DND-41 (cell line): ENCODE measurements around the gene C1orf105.

ENCODE experiments used
- ATAC-seq: fragments of 200-7000 bp; cut with Tn5 transposase; 3 replicates; pipeline ENCODE4 v1.9.1; 2021; ENCODE audit warnings: low read depth; ENCODE audit not compliant: insufficient read depth
- DNase-seq: peaks from one replicate; pipeline ENCODE4 v3.0.0-alpha.2; 2020
- H2AFZ ChIP-seq: 2 replicates; pipeline ENCODE4 v1.6.0; 2012; ENCODE audit warnings: low read depth, low read length
- H3K27ac ChIP-seq: 2 replicates; pipeline ENCODE4 v1.5.1; 2012; ENCODE audit warnings: low read length, inconsistent platforms
- H3K27me3 ChIP-seq: fragments of 200-600 bp; sonication (generic); 2 replicates; pipeline ENCODE4 v1.6.0; 2012; ENCODE audit warnings: low read length, mild to moderate bottlenecking, inconsistent platforms; ENCODE audit not compliant: insufficient read depth, poor library complexity
- H3K36me3 ChIP-seq: 2 replicates; pipeline ENCODE4 v1.5.1; 2012; ENCODE audit warnings: low read length, inconsistent platforms; ENCODE audit not compliant: insufficient read depth
- H3K4me1 ChIP-seq: 2 replicates; pipeline ENCODE4 v1.5.1; 2012; ENCODE audit warnings: mild to moderate bottlenecking, low read length; ENCODE audit not compliant: insufficient read depth
- H3K4me2 ChIP-seq: 2 replicates; pipeline ENCODE4 v1.6.0; 2012; ENCODE audit warnings: mild to moderate bottlenecking, moderate library complexity, low read length, inconsistent platforms; ENCODE audit not compliant: insufficient read depth
- H3K4me3 ChIP-seq, 2 experiments: fragments of 200-600 bp in 1 of 2; shearing (Covaris generic) in 1 of 2; 2 replicates each; pipeline ENCODE4 v1.5.1; 2012 to 2016; ENCODE audit warnings: inconsistent platforms in 2 of 2, low read length in 2 of 2, mild to moderate bottlenecking in 2 of 2, low read depth in 1 of 2, moderate library complexity in 1 of 2
- H3K79me2 ChIP-seq: 2 replicates; pipeline ENCODE4 v1.6.0; 2012; ENCODE audit warnings: low read length, inconsistent platforms; ENCODE audit not compliant: insufficient read depth
- H3K9ac ChIP-seq: 2 replicates; pipeline ENCODE4 v1.6.0; 2012; ENCODE audit warnings: low read depth, mild to moderate bottlenecking, inconsistent platforms, low read length, moderate library complexity
- H3K9me3 ChIP-seq: 2 replicates; pipeline ENCODE4 v1.5.1; 2012; ENCODE audit warnings: low read length, moderate library complexity, mild to moderate bottlenecking, inconsistent platforms; ENCODE audit not compliant: insufficient read depth, severe bottlenecking
- H4K20me1 ChIP-seq: 2 replicates; pipeline ENCODE4 v1.6.0; 2012; ENCODE audit warnings: low read length; ENCODE audit not compliant: insufficient read depth
- EZH2 ChIP-seq: IDR thresholded peaks from 3 replicates; pipeline ENCODE4 v1.6.1; 2012; ENCODE audit warnings: borderline replicate concordance, low read depth, mild to moderate bottlenecking, moderate library complexity, low read length, inconsistent platforms; ENCODE audit not compliant: severe bottlenecking
- TF ChIP-seq, protein P1 (sequence below): IDR thresholded peaks from 2 replicates; pipeline ENCODE4 v1.5.1; 2012; ENCODE audit warnings: borderline replicate concordance, low read length, moderate library complexity, mild to moderate bottlenecking; ENCODE audit not compliant: poor library complexity, severe bottlenecking; ENCODE audit errors: extremely low read depth

The C1orf105 gene

DNA sequence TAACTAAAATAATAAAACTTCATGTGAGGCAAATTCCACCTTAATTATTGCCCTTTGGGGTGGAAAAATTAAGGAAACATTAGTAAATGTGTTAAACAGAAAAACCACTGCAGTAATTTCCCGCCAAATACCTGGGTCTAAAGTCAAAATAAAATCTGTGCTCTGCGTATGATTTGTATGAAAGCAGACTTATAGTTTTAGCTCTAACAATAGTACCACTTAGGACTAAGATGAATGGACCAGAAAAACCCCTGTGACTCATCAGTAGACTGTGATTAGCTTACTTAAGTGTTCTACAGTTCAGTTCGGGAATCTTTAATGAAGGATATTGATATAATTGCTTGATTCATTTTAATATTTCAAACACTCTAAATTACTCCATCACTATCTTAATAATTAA is 23.3 kb upstream of the C1orf105 start:
- Histone ChIP-seq H2AFZ (no peak overlapping the region), H3K9me3 (no peaks in the 10 kb centered on the region), H3K36me3 (no peaks in the 10 kb centered on the region), H3K4me1 (peaks cover 7% of the 10 kb centered on the region), H3K4me3 (no peak overlapping the region), H3K9ac (no peak overlapping the region), H3K79me2 (no peaks in the 10 kb centered on the region), H3K4me2 (no peak overlapping the region), H3K27me3 (no peaks in the 10 kb centered on the region), H3K27ac (no peak overlapping the region), H4K20me1 (no peaks in the 10 kb centered on the region)
- TF ChIP-seq, protein P1, sequence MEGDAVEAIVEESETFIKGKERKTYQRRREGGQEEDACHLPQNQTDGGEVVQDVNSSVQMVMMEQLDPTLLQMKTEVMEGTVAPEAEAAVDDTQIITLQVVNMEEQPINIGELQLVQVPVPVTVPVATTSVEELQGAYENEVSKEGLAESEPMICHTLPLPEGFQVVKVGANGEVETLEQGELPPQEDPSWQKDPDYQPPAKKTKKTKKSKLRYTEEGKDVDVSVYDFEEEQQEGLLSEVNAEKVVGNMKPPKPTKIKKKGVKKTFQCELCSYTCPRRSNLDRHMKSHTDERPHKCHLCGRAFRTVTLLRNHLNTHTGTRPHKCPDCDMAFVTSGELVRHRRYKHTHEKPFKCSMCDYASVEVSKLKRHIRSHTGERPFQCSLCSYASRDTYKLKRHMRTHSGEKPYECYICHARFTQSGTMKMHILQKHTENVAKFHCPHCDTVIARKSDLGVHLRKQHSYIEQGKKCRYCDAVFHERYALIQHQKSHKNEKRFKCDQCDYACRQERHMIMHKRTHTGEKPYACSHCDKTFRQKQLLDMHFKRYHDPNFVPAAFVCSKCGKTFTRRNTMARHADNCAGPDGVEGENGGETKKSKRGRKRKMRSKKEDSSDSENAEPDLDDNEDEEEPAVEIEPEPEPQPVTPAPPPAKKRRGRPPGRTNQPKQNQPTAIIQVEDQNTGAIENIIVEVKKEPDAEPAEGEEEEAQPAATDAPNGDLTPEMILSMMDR, result no peak
- no peak for TF ChIP-seq EZH2
- DNase-seq, result no peak
- no peak for ATAC-seq

DNA sequence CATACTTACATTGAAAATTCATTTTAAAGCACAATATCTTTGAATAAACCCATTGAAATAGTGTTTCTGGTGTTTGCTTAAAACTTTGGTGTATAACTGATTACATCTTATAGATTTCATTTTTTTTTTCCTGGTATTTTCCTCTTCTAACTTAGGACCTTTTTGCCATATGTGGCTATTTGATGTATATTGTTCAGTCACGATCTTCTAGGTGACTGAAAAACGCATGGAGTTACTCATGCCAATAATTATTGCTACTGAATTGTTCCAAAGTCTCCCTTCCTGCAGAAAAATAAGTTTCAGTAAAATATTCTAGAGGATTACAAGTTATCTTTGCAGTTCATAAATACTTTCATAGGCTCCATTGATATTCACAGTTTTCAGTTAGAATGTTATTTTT is 22.9 kb upstream of the C1orf105 start:
- DNase-seq (no peak), ATAC-seq (no peak)
- H3K27ac ChIP-seq, result no peak overlapping the region
- no peak overlapping the region for H3K9ac ChIP-seq
- no peaks in the 10 kb centered on the region for H3K9me3 ChIP-seq
- H3K4me1 ChIP-seq, result peaks cover 7% of the 10 kb centered on the region
- no peaks in the 10 kb centered on the region for H3K27me3 ChIP-seq
- no peak overlapping the region for H3K4me3 ChIP-seq
- no peaks in the 10 kb centered on the region for H4K20me1 ChIP-seq
- H2AFZ ChIP-seq, result no peak overlapping the region
- H3K36me3 ChIP-seq, result no peaks in the 10 kb centered on the region
- no peak overlapping the region for H3K4me2 ChIP-seq
- TF ChIP-seq, protein P1, result no peak
- no peak for TF ChIP-seq EZH2
- no peaks in the 10 kb centered on the region for H3K79me2 ChIP-seq

DNA sequence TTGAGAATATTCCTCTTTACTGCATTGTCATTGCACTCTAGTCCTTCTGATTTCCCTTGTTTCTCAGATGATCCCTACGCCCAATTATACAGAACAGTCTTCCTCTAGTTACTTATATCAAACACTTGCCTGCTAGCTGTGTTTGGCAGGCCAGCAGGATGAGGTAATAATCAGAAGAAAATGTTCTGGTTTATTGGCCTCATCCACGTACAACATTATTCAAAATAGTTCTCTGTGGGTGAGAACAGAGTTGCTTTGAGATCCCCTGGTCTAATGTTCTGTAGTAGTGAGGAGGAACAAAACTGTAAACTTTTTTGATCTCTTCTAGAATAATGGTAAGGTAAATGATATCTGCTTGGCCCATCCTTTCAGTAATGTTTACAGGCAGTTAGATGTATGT is 22.3 kb upstream of the C1orf105 start:
- TF ChIP-seq, protein P1, result no peak
- TF ChIP-seq EZH2, result no peak
- Histone ChIP-seq H3K27me3 (no peaks in the 10 kb centered on the region), H3K27ac (no peak overlapping the region), H2AFZ (no peak overlapping the region), H3K36me3 (no peaks in the 10 kb centered on the region), H3K4me3 (no peak overlapping the region), H3K4me2 (no peak overlapping the region), H3K9ac (no peak overlapping the region), H3K4me1 (peaks cover 7% of the 10 kb centered on the region), H4K20me1 (no peaks in the 10 kb centered on the region), H3K9me3 (no peaks in the 10 kb centered on the region), H3K79me2 (no peaks in the 10 kb centered on the region)
- DNase-seq (no peak), ATAC-seq (no peak)
